Measurements from ENCODE around the gene FMN2.

FMN2 gene

DNA sequence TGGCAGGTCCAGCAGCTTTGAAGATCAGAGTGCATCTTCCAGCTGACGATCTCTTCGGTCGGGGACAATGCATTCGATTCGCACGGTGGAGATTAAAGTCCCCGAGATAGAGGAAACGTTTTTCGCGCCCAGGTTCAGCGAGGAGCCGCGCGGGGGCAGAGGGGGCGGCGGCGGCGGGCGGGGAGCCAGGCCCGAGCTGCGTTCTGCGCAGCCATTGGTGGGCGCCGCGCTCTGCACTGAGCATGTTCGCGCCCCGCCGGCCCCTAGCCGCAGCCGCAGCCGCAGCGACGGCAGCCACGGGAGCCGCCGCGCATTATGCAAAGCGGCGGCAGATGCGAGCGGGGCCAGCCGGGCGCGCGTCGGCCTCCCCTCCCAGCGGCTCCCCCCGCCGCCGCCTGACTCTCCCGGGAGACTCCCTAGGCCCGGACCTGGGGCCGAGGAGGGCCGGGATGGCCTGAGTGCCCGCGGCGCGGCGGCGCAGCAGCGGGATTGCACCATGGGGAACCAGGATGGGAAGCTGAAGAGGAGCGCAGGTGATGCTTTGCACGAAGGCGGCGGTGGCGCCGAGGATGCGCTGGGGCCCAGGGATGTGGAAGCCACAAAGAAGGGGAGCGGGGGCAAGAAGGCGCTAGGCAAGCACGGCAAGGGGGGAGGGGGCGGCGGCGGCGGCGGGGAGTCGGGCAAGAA is at the start of gene FMN2:
Gene FMN2, plus strand, starts transcription at position 270 of the 687 bp plus-strand sequence. Its CDS starts 227 bp downstream, at position 497.
- DNase-seq (ENCODE audit: low spot score): no peak
- no peak within 1 kb of the TSS for H3K27ac Mint-ChIP-seq
- H3K27me3 Mint-ChIP-seq (ENCODE audit: low read depth): peaks cover 36% of the 10 kb centered on the region
- H3K4me1 Mint-ChIP-seq (ENCODE audit: low read depth): peaks cover 1% of the 10 kb centered on the region
- H3K4me3 Mint-ChIP-seq: peak within 1 kb of the TSS; percentile 18
- H3K36me3 Mint-ChIP-seq (ENCODE audit: low read depth): no peaks in the 10 kb centered on the region
- H3K9me3 Mint-ChIP-seq: no peaks in the 10 kb centered on the region

DNA sequence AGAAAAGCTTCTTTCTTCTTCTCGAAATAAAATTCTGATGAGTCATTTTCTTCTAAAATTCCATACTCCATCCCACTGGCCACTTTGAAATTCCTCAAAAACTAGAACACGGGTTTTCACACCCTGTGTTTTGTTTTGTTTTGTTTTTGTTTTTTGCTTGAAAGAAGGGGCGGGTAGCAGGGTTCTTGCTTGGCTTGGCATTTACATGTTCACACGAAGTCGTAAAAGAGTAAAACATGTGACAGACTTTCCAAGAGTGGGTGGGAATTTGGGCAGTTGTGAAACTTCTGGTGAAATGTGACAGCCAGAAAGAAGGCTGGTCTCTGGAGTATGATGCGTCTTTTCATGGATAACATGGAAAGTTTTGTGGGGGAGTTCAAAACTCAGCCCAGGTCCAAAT is 47.1 kb upstream of the FMN2 start:
- no peak overlapping the region for H3K27ac Mint-ChIP-seq

DNA sequence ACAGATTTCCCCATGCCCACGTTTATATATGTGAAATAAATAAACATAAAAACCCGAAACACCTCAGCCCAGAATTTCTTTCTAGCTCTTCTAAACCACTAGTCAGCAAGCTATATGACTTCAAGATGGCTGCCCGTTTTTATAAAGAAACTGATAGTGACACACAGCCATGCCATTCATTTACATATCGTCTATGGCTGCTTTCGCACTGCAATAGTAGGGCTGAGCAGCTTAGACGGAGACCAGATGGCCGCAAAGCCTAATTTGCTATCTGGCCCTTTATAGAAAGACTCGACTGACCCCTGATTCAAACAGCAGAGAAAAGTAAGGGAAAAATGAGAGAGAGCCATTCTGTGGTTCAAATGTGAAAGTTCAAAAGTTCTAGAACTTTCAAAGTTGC is 45.7 kb upstream of the FMN2 start:
- Mint-ChIP-seq H3K4me1 (ENCODE audit: low read depth) (no peaks in the 10 kb centered on the region), H3K9me3 (no peaks in the 10 kb centered on the region), H3K27ac (no peak overlapping the region), H3K4me3 (no peak overlapping the region), H3K27me3 (ENCODE audit: low read depth) (no peaks in the 10 kb centered on the region), H3K36me3 (ENCODE audit: low read depth) (no peaks in the 10 kb centered on the region)
- no peak for DNase-seq (ENCODE audit: low spot score)

More for the DNA sequence above, 47.1 kb upstream of the FMN2 start:
- H3K36me3 Mint-ChIP-seq (ENCODE audit: low read depth): no peaks in the 10 kb centered on the region
- no peaks in the 10 kb centered on the region for H3K9me3 Mint-ChIP-seq
- no peaks in the 10 kb centered on the region for H3K27me3 Mint-ChIP-seq (ENCODE audit: low read depth)
- H3K4me3 Mint-ChIP-seq: no peak overlapping the region
- no peak for DNase-seq (ENCODE audit: low spot score)
- H3K4me1 Mint-ChIP-seq (ENCODE audit: low read depth): no peaks in the 10 kb centered on the region

DNA sequence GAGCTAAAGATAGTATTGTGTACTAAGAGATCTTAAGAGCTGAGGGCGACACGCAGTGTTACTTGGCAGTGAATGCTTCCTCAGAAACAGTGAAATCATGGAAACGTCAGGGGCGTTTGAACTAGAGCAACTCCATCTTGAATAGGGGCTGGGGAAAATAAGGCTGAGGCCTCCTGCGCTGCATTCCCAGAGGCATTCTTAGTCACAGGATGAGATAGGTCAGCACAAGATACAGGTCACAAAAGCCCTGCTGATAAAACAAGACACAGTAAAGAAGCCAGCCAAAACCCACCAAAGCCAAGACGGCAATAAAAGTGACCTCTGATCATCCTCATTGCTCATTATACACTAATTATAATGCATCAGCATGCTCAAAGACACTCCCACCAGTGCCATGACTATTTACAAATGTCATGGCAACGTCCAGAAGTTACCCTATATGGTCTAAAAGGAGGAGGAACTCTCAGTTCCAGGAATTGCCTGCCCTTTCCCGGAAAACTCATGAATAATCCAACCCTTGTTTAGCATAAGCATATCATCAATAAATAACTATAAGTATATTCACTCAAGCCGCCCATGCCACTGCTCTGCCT is 37.5 kb upstream of the FMN2 start:
- Mint-ChIP-seq H3K36me3 (ENCODE audit: low read depth) (no peaks in the 10 kb centered on the region), H3K4me1 (ENCODE audit: low read depth) (no peaks in the 10 kb centered on the region), H3K27ac (no peak overlapping the region), H3K4me3 (no peak overlapping the region), H3K27me3 (ENCODE audit: low read depth) (no peaks in the 10 kb centered on the region), H3K9me3 (no peaks in the 10 kb centered on the region)
- no peak for DNase-seq (ENCODE audit: low spot score)

DNA sequence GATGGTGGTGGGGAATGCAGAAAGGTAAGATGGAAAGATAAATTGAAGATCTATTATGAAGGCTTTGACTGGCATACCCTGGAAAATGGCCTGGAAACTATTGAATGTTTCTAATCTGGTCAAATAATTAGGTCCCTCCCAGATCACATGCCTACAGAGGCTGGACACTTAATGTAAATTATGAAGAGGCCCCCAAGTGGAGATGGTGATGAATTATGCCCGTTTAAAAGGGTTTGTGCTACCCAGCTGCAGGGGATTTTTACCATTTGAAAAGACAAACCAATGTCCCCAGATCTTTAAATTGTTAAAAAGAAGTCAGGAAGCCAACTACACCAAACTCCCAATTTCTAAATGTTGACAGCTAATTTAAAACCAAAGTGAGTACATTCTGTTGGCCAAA is 35.7 kb upstream of the FMN2 start:
- Mint-ChIP-seq H3K4me1 (ENCODE audit: low read depth) (no peaks in the 10 kb centered on the region), H3K27me3 (ENCODE audit: low read depth) (no peaks in the 10 kb centered on the region), H3K27ac (no peak overlapping the region), H3K4me3 (no peak overlapping the region), H3K9me3 (no peaks in the 10 kb centered on the region), H3K36me3 (ENCODE audit: low read depth) (no peaks in the 10 kb centered on the region)
- DNase-seq (ENCODE audit: low spot score): no peak

DNA sequence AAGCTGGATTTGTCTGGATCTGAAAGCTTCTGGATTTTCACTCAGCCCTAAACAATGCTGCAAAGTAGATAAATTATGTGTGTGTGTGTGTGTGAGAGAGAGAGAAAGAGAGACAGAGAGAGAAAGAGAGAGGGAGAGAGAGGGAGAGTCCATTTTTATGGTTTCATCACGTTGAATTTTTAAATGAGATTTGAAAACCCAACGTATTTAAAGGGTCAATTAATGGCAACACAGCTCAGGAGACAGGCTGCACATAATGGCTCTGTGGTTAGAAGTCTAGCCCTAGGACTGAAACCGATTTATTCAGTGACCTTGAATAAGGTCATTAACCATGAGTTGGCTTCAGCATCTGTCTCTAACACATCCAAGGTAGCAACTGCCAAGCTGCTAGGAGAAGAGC is 35.3 kb upstream of the FMN2 start:
- Mint-ChIP-seq H3K9me3 (no peaks in the 10 kb centered on the region), H3K4me3 (no peak overlapping the region), H3K27ac (no peak overlapping the region), H3K4me1 (ENCODE audit: low read depth) (no peaks in the 10 kb centered on the region), H3K27me3 (ENCODE audit: low read depth) (no peaks in the 10 kb centered on the region), H3K36me3 (ENCODE audit: low read depth) (no peaks in the 10 kb centered on the region)
- DNase-seq (ENCODE audit: low spot score): no peak

DNA sequence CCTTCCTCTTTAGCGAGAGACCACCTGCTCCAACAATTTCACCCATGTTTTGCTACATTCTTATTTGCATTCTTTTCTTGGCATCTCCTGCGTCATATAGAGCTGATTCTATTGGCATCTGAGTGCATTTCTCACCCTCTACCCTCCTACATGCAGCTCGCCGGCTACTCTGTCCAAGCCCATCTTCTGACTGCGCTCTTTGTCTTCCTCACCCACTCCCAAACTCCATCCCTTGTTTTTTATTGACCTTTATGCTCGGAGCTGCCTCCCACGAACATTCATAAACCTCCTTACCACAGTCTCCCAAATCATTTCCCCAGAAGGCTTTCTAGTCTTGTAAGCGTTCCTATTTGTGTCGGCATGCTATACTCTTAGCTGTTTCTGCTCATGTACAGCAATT is 33.6 kb upstream of the FMN2 start:
- no peak overlapping the region for H3K27ac Mint-ChIP-seq
- no peaks in the 10 kb centered on the region for H3K27me3 Mint-ChIP-seq (ENCODE audit: low read depth)

DNA sequence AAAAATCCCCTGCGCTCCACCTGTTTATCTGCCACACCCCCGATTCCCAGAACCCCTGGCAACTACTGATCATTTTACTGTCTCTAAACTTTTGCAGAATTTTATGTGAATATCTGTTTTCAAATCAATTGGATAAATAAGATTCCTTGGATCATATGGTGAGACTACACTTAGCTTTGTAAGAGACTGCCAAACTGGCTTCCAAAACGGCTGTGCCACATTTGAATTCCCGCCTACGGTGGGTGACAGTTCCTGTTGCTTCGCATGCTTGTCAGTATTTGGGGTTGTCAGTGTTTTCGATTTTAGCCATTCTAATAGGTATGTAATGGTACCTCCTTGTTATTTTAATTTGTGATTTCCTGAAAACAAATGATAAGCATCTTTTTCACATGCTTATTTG is 22.7 kb upstream of the FMN2 start:
- Mint-ChIP-seq H3K4me1 (ENCODE audit: low read depth) (no peaks in the 10 kb centered on the region), H3K27ac (no peak overlapping the region), H3K27me3 (ENCODE audit: low read depth) (no peaks in the 10 kb centered on the region), H3K4me3 (no peak overlapping the region), H3K36me3 (ENCODE audit: low read depth) (no peaks in the 10 kb centered on the region), H3K9me3 (no peaks in the 10 kb centered on the region)
- no peak for DNase-seq (ENCODE audit: low spot score)

More for the DNA sequence above, 33.6 kb upstream of the FMN2 start:
- no peak overlapping the region for H3K4me3 Mint-ChIP-seq
- H3K36me3 Mint-ChIP-seq (ENCODE audit: low read depth): no peaks in the 10 kb centered on the region
- H3K4me1 Mint-ChIP-seq (ENCODE audit: low read depth): no peaks in the 10 kb centered on the region
- no peaks in the 10 kb centered on the region for H3K9me3 Mint-ChIP-seq
- no peak for DNase-seq (ENCODE audit: low spot score)

DNA sequence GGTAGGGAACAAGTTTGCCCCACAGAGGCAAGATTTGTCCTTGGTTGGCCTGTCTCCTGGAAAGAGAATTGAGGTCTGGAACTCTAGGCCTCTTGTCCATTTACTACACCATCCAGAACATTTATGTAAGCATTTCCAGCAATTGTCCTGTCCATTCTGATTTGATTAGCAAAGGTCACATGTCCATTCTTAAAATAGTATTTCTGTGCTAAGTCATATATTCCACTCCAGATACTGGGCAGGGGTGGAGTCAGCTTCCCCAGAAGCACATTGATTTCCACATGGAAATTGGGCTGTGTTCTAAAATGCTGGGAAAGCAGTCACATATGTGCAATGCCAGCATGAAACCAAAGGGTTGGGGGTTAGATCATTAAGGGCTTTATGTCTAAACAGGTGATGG is 21.5 kb upstream of the FMN2 start:
- H3K27me3 Mint-ChIP-seq (ENCODE audit: low read depth): no peaks in the 10 kb centered on the region
- H3K9me3 Mint-ChIP-seq: no peaks in the 10 kb centered on the region
- no peak overlapping the region for H3K27ac Mint-ChIP-seq
- H3K4me1 Mint-ChIP-seq (ENCODE audit: low read depth): no peaks in the 10 kb centered on the region
- H3K4me3 Mint-ChIP-seq: no peak overlapping the region
- no peak for DNase-seq (ENCODE audit: low spot score)
- no peaks in the 10 kb centered on the region for H3K36me3 Mint-ChIP-seq (ENCODE audit: low read depth)

DNA sequence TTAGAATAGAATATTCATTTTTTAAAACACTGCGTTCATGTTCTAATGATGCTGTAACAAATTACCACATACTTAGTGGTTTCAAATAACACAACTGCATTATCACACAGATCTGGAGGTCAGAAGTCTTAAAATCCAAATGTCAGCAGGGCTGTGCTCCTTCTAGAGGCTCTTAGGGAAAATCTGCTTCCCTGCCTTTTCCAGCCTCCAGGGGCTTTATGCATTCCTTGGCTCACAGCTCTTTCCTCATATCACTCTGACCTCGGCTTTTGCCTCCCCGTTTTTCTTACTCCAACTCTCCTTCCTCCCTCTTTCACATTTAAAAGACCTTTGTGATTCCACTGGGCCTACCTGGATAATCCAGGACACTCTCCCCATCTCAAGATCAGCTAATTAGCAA is 18.6 kb upstream of the FMN2 start:
- no peak overlapping the region for H3K27ac Mint-ChIP-seq
- H3K27me3 Mint-ChIP-seq (ENCODE audit: low read depth): no peaks in the 10 kb centered on the region
- H3K4me3 Mint-ChIP-seq: no peak overlapping the region
- no peak for DNase-seq (ENCODE audit: low spot score)
- no peaks in the 10 kb centered on the region for H3K9me3 Mint-ChIP-seq
- H3K4me1 Mint-ChIP-seq (ENCODE audit: low read depth): no peaks in the 10 kb centered on the region
- no peaks in the 10 kb centered on the region for H3K36me3 Mint-ChIP-seq (ENCODE audit: low read depth)

DNA sequence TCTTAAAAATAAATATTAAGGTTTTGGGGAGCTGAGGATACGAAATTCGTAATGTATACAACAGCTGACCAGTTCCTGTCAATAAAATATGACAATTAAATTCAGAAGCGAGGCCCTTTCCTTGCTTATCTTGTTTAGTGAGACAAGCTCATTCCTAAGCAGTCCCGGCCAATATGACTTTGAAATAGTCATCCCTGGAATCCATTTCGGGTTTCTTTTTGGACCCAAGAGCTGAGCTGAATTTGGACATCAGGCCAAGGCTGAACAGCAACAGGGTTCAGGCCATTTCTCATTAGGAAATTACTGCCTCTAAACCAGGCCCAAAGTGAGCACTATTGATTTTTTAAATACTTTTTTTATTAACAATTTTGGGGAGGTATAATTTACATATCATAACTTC is 17.3 kb upstream of the FMN2 start:
- Mint-ChIP-seq H3K4me3 (no peak overlapping the region), H3K36me3 (ENCODE audit: low read depth) (no peaks in the 10 kb centered on the region), H3K4me1 (ENCODE audit: low read depth) (no peaks in the 10 kb centered on the region), H3K9me3 (no peaks in the 10 kb centered on the region), H3K27me3 (ENCODE audit: low read depth) (no peaks in the 10 kb centered on the region), H3K27ac (no peak overlapping the region)
- no peak for DNase-seq (ENCODE audit: low spot score)

DNA sequence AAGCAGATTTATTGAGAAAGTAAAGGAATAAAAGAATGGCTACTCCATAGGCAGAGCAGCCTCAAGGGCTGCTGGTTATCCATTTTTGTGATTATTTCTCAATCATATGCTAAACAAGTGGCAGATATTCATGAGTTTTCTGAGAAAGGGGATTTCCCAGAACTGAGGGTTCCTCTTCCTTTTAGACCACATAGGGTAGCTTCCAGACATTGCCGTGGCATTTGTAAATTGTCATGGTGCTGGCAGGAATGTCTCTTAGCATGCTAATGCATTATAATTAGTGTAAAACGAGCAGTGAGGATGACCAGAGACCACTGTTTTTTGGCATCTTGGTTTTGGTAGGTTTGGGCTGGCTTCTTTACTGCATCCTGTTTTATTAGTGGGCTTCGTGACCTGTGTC is 16.8 kb upstream of the FMN2 start:
- H3K4me1 Mint-ChIP-seq (ENCODE audit: low read depth): no peaks in the 10 kb centered on the region
- no peaks in the 10 kb centered on the region for H3K9me3 Mint-ChIP-seq
- no peaks in the 10 kb centered on the region for H3K36me3 Mint-ChIP-seq (ENCODE audit: low read depth)
- no peaks in the 10 kb centered on the region for H3K27me3 Mint-ChIP-seq (ENCODE audit: low read depth)
- no peak for DNase-seq (ENCODE audit: low spot score)
- no peak overlapping the region for H3K27ac Mint-ChIP-seq
- H3K4me3 Mint-ChIP-seq: no peak overlapping the region

DNA sequence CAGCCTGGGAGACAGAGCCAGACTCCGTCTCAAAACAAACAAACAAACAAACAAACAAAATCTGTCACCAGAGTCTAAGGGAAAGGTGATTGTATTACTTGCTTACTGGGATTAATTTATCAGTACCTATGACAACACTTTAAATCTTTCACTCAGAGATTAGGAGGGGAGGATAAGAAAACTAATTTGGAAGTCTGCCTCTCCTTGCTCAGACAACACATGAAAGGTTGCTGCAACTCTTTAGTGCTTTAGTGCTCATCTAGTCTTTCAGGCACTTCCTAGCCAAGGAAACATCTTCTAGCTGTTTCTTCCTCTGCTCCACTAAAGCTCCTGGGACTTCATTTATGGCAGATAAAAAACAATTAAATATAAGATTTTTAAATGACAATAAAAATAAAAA is 7.3 kb upstream of the FMN2 start:
- Mint-ChIP-seq H3K36me3 (ENCODE audit: low read depth) (no peaks in the 10 kb centered on the region), H3K9me3 (no peaks in the 10 kb centered on the region), H3K4me3 (no peak overlapping the region), H3K4me1 (ENCODE audit: low read depth) (no peaks in the 10 kb centered on the region), H3K27ac (no peak overlapping the region), H3K27me3 (ENCODE audit: low read depth) (peaks cover 2% of the 10 kb centered on the region)
- no peak for DNase-seq (ENCODE audit: low spot score)

DNA sequence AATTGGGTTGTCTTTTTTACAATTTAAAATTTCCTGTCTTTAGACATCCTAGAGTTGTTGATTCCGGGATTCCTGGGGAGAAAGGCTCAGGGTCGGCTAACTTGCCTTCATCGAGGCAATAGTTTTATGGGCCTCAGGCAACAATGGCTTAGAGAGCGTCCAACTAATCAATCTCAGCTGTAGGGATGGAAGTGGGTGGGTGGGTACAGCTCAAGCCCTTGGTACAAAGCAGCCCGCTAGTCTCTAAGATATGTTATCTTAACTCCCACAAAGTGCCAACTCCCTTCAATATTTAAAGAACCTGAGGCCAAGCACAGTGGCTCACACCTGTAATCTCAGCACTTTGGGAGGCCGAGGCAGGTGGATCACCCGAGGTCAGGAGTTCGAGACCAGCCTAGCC is 6.9 kb upstream of the FMN2 start:
- Mint-ChIP-seq H3K36me3 (ENCODE audit: low read depth) (no peaks in the 10 kb centered on the region), H3K27ac (no peak overlapping the region), H3K27me3 (ENCODE audit: low read depth) (peaks cover 5% of the 10 kb centered on the region), H3K4me3 (no peak overlapping the region), H3K9me3 (no peaks in the 10 kb centered on the region), H3K4me1 (ENCODE audit: low read depth) (no peaks in the 10 kb centered on the region)
- DNase-seq (ENCODE audit: low spot score): no peak

DNA sequence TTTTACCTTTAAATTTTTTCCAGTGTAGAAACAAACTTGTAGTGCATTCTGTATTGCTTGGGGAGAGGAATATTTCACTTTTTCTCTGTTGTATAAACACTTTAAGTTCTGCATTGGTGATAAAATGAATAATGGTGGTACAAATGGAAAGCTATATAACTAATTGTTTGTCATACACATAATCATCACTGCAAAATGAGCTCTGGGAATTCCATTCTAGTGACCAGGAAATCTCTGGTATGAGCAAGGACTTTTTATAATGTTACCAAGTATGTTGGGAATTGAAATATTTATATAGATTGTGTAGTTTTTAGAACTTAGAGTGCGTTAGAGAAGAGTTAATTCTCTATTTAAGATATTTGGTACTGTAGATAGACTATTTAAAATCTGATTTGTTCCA is 5.0 kb upstream of the FMN2 start:
- peaks cover 1% of the 10 kb centered on the region for H3K4me1 Mint-ChIP-seq (ENCODE audit: low read depth)
- H3K36me3 Mint-ChIP-seq (ENCODE audit: low read depth): no peaks in the 10 kb centered on the region
- peaks cover 18% of the 10 kb centered on the region for H3K27me3 Mint-ChIP-seq (ENCODE audit: low read depth)
- H3K9me3 Mint-ChIP-seq: no peaks in the 10 kb centered on the region
- DNase-seq (ENCODE audit: low spot score): no peak
- no peak overlapping the region for H3K4me3 Mint-ChIP-seq
- no peak overlapping the region for H3K27ac Mint-ChIP-seq
